Pancreas (tissue), 10 donors: ENCODE measurements around the gene MYO7A. TPM values are rescaled to one million over a fixed set of nuclear protein-coding genes. Genes with fewer than 3 reads are reported as not detected.

ENCODE experiments used
- ATAC-seq, 4 donors: fragments of 200-7000 bp; cut with Tn5 transposase; one replicate each; pipeline versions ENCODE4 v1.8.0 to v1.9.1; 2020; ENCODE audit warnings: mild to moderate bottlenecking in 4 of 4, moderate library complexity in 4 of 4
- DNase-seq, 6 donors: peaks; one replicate each; pipeline ENCODE4 v3.0.0-alpha.2; 2020
- FAIRE-seq: peaks from 2 replicates; lab custom pipeline; 2012; peaks lifted over from hg19 to GRCh38; lab: Jason Lieb, UNC
- H3K27ac ChIP-seq, 4 donors: fragments of 200-600 bp; sonication (generic); 1 replicate in 3 of 4; 2 replicates in 1 of 4; pipeline versions ENCODE4 v1.5.0 to v1.8.0; 2020
- H3K27me3 ChIP-seq, 4 donors: fragments of 200-600 bp; one replicate each; pipeline ENCODE4 v1.8.0; 2021
- H3K36me3 ChIP-seq, 3 donors: fragments of 200-600 bp; sonication (generic) in 1 of 3; one replicate each; pipeline versions ENCODE4 v1.5.0 to v1.8.0; 2020 to 2021
- H3K4me1 ChIP-seq, 3 donors: fragments of 200-600 bp; one replicate each; pipeline ENCODE4 v1.8.0; 2021
- H3K4me3 ChIP-seq, 4 donors: fragments of 200-600 bp; sonication (generic) in 2 of 4; one replicate each; pipeline versions ENCODE4 v1.5.0 to v1.8.0; 2020 to 2021
- H3K9me3 ChIP-seq, 4 donors: fragments of 200-600 bp; one replicate each; pipeline ENCODE4 v1.8.0; 2021
- WGBS, 2 donors: extraction: QIAGEN DNeasy Blood & Tissue Kit; methylation state at CpG; one replicate each; pipeline ENCODE4 v1.1.7; 2013; 5-methylcytosine and 5-hydroxymethylcytosine counted together
- intact Hi-C, 3 donors: fragments of 100-400 bp; cut with DNase I; formaldehyde crosslinking; loops; one replicate each; pipeline versions ENCODE4 v1.11.1 to v1.14.2; 2022
- polyA plus RNA-seq, 2 donors: library from polyadenylated mRNA; stranded (reverse); fragments of 200-250 nt; gene quantifications; one replicate each; pipeline ENCODE4 v1.2.3, GENCODE V29; 2013
- total RNA-seq, 6 donors: library from RNA; stranded (reverse); fragmentation: NEBNext Ultra II Directional in 4 of 6; extraction: Animal tissue kit (Norgen Biotek cat#: 25700) in 4 of 6; gene quantifications; one replicate each; pipeline versions ENCODE4 v1.2.1 to v1.2.4, GENCODE V29; 2021 to 2023
- TF ChIP-seq, protein P1 (sequence below), 4 donors: fragments of 200-600 bp; sonication (generic) in 3 of 4; IDR thresholded peaks; one replicate each; pipeline versions ENCODE4 v1.5.0 to v1.8.0; 2021; ENCODE audit warnings: antibody characterized with exemption in 4 of 4
- donor health status: healthy with polysubstance abuse.
- donor health status: DM: no; HTN: no; CAD: no; lungs with moderate emphysema.
- donor health status: DM: no; HTN: no; CAD: no.
- donor health status: control.
- donor health status: control.
- donor health status: Bipolar disorder and iron deficiency.
- donor health status: DM: yes; HTN: yes; CAD: no.
- donor health status: DM: no; HTN: no; CAD: no.
- donor health status: DM: no; HTN: no; CAD: no.
- donor health status: DM: yes; HTN: yes; CAD: no.

Gene MYO7A
- total and polyA plus RNA-seq, 8 donors: 3.8 to 13.3 (median 7.1) TPM

DNA sequence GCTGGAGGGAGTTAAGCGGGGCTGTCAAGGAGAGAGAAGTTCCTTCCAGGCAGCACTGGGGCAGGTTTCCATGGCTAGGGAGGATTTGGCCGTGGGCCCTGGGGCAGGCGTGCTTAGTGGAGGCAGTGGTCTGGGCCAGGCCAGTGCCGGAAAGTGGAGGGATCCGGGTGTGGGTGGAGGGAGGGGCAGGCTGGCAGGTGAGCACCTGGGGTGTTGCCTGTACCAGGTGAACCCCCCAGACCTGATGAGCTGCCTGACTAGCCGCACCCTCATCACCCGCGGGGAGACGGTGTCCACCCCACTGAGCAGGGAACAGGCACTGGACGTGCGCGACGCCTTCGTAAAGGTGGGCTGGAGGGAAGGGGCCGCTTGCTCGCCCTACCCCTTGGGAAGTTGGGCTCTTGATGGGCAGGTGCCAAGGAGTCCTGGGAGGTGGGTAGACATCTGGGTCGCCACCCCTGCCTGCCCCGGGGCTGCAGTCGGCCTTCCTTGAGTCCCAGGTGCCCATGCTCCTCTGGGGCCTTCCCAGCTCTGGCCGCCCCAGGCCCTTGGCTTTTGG, 32.0 kb downstream of the MYO7A start:
- Histone ChIP-seq H3K9me3 (no peaks in the 10 kb centered on the region), H3K27me3 (no peaks in the 10 kb centered on the region), H3K27ac (no peak overlapping the region), H3K4me3 (no peak overlapping the region), H3K4me1 (no peaks in the 10 kb centered on the region), H3K36me3 (no peaks in the 10 kb centered on the region)
- FAIRE-seq: no peak
- intact Hi-C loops: no loop called here
- 94% methylated on average over 20 of the region's 20 CpGs for WGBS, 2 donors
- peak in 2 of 6 donors; percentile 22 to 61 for DNase-seq
- TF ChIP-seq, protein P1, sequence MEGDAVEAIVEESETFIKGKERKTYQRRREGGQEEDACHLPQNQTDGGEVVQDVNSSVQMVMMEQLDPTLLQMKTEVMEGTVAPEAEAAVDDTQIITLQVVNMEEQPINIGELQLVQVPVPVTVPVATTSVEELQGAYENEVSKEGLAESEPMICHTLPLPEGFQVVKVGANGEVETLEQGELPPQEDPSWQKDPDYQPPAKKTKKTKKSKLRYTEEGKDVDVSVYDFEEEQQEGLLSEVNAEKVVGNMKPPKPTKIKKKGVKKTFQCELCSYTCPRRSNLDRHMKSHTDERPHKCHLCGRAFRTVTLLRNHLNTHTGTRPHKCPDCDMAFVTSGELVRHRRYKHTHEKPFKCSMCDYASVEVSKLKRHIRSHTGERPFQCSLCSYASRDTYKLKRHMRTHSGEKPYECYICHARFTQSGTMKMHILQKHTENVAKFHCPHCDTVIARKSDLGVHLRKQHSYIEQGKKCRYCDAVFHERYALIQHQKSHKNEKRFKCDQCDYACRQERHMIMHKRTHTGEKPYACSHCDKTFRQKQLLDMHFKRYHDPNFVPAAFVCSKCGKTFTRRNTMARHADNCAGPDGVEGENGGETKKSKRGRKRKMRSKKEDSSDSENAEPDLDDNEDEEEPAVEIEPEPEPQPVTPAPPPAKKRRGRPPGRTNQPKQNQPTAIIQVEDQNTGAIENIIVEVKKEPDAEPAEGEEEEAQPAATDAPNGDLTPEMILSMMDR (IDR thresholded peaks at IDR 0.05): no peak
- ATAC-seq: no peak

DNA sequence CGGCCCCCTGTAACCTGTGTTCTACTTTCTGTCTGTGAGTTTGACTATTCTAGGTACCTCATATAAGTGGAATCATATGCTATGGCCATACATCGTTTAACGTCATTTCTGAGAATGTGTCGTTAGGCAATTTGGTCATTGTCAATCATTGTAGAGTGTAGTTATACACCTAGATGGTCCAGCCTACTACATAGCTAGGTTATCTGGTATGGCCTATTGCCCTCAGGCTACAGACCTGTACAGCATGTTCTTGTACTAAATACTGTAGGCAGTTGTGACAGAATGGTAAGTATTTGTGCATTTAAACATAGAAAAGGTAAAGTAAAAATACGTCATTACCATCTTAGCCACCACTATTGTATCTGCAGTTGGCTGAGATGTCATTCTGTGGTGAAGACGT, 35.2 kb downstream of the MYO7A start:
- WGBS, 2 donors: 73 to 90% methylated on average over 6 of the region's 6 CpGs
- no peaks in the 10 kb centered on the region for H3K27me3 ChIP-seq
- TF ChIP-seq, protein P1 (IDR thresholded peaks at IDR 0.05): no peak
- ATAC-seq (no peak), FAIRE-seq (no peak), DNase-seq (no peak)
- no peak overlapping the region for H3K4me3 ChIP-seq
- no peaks in the 10 kb centered on the region for H3K36me3 ChIP-seq
- H3K9me3 ChIP-seq: no peaks in the 10 kb centered on the region
- intact Hi-C loops: no loop called here
- H3K4me1 ChIP-seq: no peaks in the 10 kb centered on the region
- no peak overlapping the region for H3K27ac ChIP-seq

DNA sequence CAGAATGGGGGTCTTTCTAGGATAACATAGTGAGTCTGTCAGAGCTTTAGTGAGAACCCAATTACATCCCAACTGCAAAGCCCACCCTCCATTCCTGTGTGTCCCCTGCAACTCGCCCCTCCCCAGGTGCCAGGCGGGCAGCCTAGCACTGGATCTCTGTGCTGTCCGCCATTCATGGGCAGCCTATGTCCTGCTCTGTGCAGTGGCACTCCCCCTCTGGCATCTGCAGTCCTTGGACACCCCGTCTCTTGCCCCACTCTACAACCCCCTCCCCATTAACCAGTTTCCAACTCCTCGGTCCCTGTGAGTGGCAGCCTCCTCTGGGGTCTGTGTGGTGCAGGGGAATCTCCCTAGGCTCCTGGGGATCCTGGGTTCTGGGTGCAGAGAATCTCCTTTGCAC, 37.0 kb downstream of the MYO7A start:
- WGBS, 2 donors: 71 to 92% methylated on average over 5 of the region's 5 CpGs
- TF ChIP-seq, protein P1 (IDR thresholded peaks at IDR 0.05): no peak
- Histone ChIP-seq H3K9me3 (no peaks in the 10 kb centered on the region), H3K27ac (no peak overlapping the region), H3K4me3 (no peak overlapping the region), H3K36me3 (no peaks in the 10 kb centered on the region), H3K4me1 (no peaks in the 10 kb centered on the region), H3K27me3 (no peaks in the 10 kb centered on the region)
- DNase-seq: peak in 2 of 6 donors; percentile 4 to 17
- intact Hi-C loops: no loop called here
- no peak for ATAC-seq
- FAIRE-seq: no peak

DNA sequence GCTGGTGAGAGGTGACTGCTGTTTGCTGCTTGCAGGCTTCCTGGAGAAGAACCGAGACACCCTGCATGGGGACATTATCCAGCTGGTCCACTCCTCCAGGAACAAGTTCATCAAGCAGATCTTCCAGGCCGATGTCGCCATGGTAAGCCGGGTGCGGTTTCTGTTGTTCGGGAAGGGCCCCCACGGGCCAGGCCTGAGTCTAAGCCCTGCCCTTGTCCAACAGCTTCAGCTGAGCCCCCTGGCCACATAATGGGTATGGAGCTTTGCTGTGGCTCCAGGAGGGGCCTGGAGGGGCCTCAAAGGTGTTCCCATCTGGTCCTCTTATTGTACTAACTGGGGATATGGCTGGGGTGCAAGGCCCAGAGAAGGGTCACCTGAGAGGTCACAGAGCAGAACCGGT, 38.0 kb downstream of the MYO7A start:
- no peak for ATAC-seq

DNA sequence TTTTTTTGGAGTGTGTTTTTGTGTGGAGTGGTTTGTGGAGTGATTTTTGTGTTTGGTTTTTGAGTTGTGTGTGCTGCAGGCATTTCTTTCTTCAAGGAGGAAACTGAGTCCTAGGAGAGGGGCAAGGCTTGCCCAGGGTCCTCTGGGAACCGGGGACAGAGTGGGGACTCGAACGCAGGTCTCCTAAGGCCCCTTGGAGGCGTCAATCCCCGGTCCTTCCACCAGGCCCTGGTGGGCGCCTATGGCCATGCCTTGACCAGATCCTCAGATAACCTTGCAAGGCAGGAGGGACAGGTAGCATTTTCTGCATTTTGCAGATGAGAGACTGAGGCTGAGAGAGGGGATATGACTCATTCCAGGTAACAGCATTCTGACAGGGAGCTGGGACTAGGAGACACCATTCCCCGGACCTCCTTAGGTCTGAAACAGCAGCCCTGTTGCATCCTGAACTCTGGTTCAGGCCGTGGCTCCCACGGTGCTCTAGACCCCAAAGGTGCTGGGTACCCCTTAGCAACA, 39.1 kb downstream of the MYO7A start:
- Histone ChIP-seq H3K4me1 (no peaks in the 10 kb centered on the region), H3K9me3 (no peaks in the 10 kb centered on the region), H3K36me3 (no peaks in the 10 kb centered on the region), H3K4me3 (no peak overlapping the region), H3K27me3 (no peaks in the 10 kb centered on the region), H3K27ac (no peak overlapping the region)
- TF ChIP-seq, protein P1 (IDR thresholded peaks at IDR 0.05): no peak
- intact Hi-C loops: no loop called here
- ATAC-seq (no peak), DNase-seq (peak in 2 of 6 donors; percentile 8 to 19), FAIRE-seq (no peak)
- WGBS, 2 donors: 85 to 92% methylated on average over 9 of the region's 9 CpGs

More for the DNA sequence above, 38.0 kb downstream of the MYO7A start:
- H3K9me3 ChIP-seq: no peaks in the 10 kb centered on the region
- FAIRE-seq (no peak), DNase-seq (peak in 2 of 6 donors; percentile 5 to 41)
- TF ChIP-seq, protein P1 (IDR thresholded peaks at IDR 0.05): no peak
- H3K36me3 ChIP-seq: no peaks in the 10 kb centered on the region
- WGBS, 2 donors: 89 to 94% methylated on average over 8 of the region's 8 CpGs
- H3K27ac ChIP-seq: no peak overlapping the region
- H3K4me1 ChIP-seq: no peaks in the 10 kb centered on the region
- no peaks in the 10 kb centered on the region for H3K27me3 ChIP-seq
- no peak overlapping the region for H3K4me3 ChIP-seq
- intact Hi-C loops: no loop called here
